OCI-LY3 (cell line): ENCODE results near the gene GOLGA6D.
"Not testable (repeated sequence)": the region's sequence is repeated elsewhere in the genome, so short reads cannot be mapped to it uniquely, and the experiment has no call there.

Source experiments
- EZH2phosphoT487 ChIP-seq: fragments of 200-600 bp; shearing (Covaris generic); IDR thresholded peaks from 2 replicates; pipeline ENCODE4 v1.6.1; 2018; ENCODE audit warnings: antibody characterized with exemption, mixed run types, low read depth
- TF ChIP-seq, protein P1 (sequence below): fragments of 200-600, 300-600 bp; sonication (generic); IDR thresholded peaks from 2 replicates; pipeline ENCODE4 v1.5.1; 2014; ENCODE audit warnings: antibody characterized with exemption, low read length, low read depth

GRCh38 chr15:75274509-75275107, 8.0 kb upstream of the GOLGA6D start:
- TF ChIP-seq, protein P1, sequence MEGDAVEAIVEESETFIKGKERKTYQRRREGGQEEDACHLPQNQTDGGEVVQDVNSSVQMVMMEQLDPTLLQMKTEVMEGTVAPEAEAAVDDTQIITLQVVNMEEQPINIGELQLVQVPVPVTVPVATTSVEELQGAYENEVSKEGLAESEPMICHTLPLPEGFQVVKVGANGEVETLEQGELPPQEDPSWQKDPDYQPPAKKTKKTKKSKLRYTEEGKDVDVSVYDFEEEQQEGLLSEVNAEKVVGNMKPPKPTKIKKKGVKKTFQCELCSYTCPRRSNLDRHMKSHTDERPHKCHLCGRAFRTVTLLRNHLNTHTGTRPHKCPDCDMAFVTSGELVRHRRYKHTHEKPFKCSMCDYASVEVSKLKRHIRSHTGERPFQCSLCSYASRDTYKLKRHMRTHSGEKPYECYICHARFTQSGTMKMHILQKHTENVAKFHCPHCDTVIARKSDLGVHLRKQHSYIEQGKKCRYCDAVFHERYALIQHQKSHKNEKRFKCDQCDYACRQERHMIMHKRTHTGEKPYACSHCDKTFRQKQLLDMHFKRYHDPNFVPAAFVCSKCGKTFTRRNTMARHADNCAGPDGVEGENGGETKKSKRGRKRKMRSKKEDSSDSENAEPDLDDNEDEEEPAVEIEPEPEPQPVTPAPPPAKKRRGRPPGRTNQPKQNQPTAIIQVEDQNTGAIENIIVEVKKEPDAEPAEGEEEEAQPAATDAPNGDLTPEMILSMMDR, result peak; percentile 45
- not testable (repeated sequence) for TF ChIP-seq EZH2phosphoT487
